ENCODE results near the gene GALR1. TPM values are rescaled to one million over a fixed set of nuclear protein-coding genes. Genes with fewer than 3 reads are reported as not detected.

GALR1 gene
- total RNA-seq, 1 experiment from 2014 or later = 0.11 TPM

GRCh38 chr18:77308216-77308615 is 58.6 kb downstream of the GALR1 start (continued):
- TF ChIP-seq STAT6 (CRISPR knock-in tag; conservative IDR thresholded peaks at IDR 0.05; ENCODE audit: low read depth) = no peak
- no peak for TF ChIP-seq ESRRA (CRISPR knock-in tag; IDR thresholded peaks at IDR 0.05; ENCODE audit: borderline replicate concordance)

GRCh38 chr18:77314511-77314910 is 64.9 kb downstream of the GALR1 start:
- Mint-ChIP-seq H3K9me3 (peaks cover 10% of the 10 kb centered on the region; the same call in 1 of the 2 replicates), H3K27me3 (ENCODE audit: low read depth) (no peaks in the 10 kb centered on the region), H3K4me3 (no peak overlapping the region), H3K4me1 (peaks cover 17% of the 10 kb centered on the region), H3K36me3 (no peaks in the 10 kb centered on the region), H3K27ac (no peak overlapping the region)
- POLR2A ChIA-PET = no interaction called here
- CTCF ChIA-PET = no interaction called here
- TF ChIP-seq CBFB (CRISPR knock-in tag; IDR thresholded peaks at IDR 0.05; ENCODE audit: low read depth) (no peak), RORB (CRISPR knock-in tag; IDR thresholded peaks at IDR 0.05) (no peak), ELF4 (CRISPR knock-in tag; IDR thresholded peaks at IDR 0.05; ENCODE audit: low read depth) (no peak), ZNF263 (CRISPR knock-in tag; IDR thresholded peaks at IDR 0.05; ENCODE audit: low read depth) (no peak), CREM (CRISPR knock-in tag; IDR thresholded peaks at IDR 0.05) (no peak), USF2 (CRISPR knock-in tag; IDR thresholded peaks at IDR 0.05) (no peak), ZNF532 (CRISPR knock-in tag; IDR thresholded peaks at IDR 0.05; ENCODE audit: borderline replicate concordance) (no peak), GRHL2 (CRISPR knock-in tag; IDR thresholded peaks at IDR 0.05; ENCODE audit: insufficient replicate concordance, severe bottlenecking) (no peak), IRF1 (CRISPR knock-in tag; IDR thresholded peaks at IDR 0.05) (no peak), ZSCAN18 (CRISPR knock-in tag; IDR thresholded peaks at IDR 0.05) (no peak), ATF2 (CRISPR knock-in tag; IDR thresholded peaks at IDR 0.05; ENCODE audit: borderline replicate concordance, low read depth) (no peak), HMGXB4 (CRISPR knock-in tag; IDR thresholded peaks at IDR 0.05) (no peak), RELA (CRISPR knock-in tag; IDR thresholded peaks at IDR 0.05; ENCODE audit: borderline replicate concordance) (no peak)
- DNase-seq (ENCODE audit: low spot score) (no peak), ATAC-seq (no peak)
